Neural progenitor cell (in vitro differentiated cells): ENCODE data around the gene CBL.

ENCODE experiments used
- EZH2 ChIP-seq: fragments of 200-600 bp; sonication (generic); IDR thresholded peaks from 2 replicates; pipeline ENCODE4 v1.6.1; 2017; ENCODE audit warnings: antibody characterized with exemption, mild to moderate bottlenecking, moderate library complexity
- TF ChIP-seq, protein P1 (sequence below): fragments of 200-600 bp; sonication (generic); IDR thresholded peaks from 2 replicates; pipeline ENCODE4 v1.5.1; 2017; ENCODE audit warnings: antibody characterized with exemption, mild to moderate bottlenecking

DNA sequence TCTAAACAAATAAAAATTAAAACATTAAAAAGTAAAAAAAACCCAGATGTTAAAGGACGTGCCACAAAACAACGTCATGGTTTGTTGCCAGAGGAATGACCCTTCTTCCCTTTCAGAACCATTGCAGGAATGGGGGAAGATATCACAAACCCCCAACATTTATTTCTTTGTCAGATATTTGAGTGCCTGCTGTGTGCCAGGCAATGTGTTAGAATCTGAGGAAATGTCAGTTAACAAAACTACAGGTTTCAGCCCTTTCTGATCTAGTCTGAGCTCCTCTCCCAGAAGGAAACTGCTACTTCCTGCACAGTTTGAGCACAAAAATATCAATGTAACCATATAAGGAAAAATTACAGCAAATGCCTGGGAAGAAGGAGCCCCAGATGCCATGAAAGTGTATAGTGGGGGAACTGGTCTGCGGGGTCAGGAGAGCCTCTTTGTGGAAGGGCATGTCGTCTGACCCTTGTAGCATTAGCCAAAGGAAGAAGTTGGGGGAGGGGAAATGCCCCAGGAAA, 27.9 kb upstream of the CBL start:
- TF ChIP-seq, protein P1, sequence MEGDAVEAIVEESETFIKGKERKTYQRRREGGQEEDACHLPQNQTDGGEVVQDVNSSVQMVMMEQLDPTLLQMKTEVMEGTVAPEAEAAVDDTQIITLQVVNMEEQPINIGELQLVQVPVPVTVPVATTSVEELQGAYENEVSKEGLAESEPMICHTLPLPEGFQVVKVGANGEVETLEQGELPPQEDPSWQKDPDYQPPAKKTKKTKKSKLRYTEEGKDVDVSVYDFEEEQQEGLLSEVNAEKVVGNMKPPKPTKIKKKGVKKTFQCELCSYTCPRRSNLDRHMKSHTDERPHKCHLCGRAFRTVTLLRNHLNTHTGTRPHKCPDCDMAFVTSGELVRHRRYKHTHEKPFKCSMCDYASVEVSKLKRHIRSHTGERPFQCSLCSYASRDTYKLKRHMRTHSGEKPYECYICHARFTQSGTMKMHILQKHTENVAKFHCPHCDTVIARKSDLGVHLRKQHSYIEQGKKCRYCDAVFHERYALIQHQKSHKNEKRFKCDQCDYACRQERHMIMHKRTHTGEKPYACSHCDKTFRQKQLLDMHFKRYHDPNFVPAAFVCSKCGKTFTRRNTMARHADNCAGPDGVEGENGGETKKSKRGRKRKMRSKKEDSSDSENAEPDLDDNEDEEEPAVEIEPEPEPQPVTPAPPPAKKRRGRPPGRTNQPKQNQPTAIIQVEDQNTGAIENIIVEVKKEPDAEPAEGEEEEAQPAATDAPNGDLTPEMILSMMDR, result no peak
- TF ChIP-seq EZH2, result no peak
